ENCODE results near the gene PZP. TPM values are rescaled to one million over a fixed set of nuclear protein-coding genes. Genes with fewer than 3 reads are reported as not detected.

PZP gene
- polyA plus RNA-seq (not detected in 3 replicates), polyA minus RNA-seq (not detected in 3 replicates)
- not detected for polyA plus RNA-seq (2011; ENCODE audit: low read depth)
- 0.01 TPM in 1 of 2 replicates, not detected in the other for polyA plus RNA-seq (2011; cell fraction: cytosol; rRNA removed)
- not detected in 2 replicates for polyA plus RNA-seq (2011; cell fraction: nucleus; rRNA removed)
- polyA plus RNA-seq (2012; ENCODE audit: low replicate concordance), result not detected in 2 replicates
- not detected for polyA minus RNA-seq (2011; cell fraction: cytosol; rRNA and poly(A)+ RNA removed)
- not detected in 2 replicates for polyA minus RNA-seq (2011; cell fraction: nucleus; rRNA and poly(A)+ RNA removed)

GRCh38 chr12:9208229-9208628, at the start of gene PZP:
Gene PZP, minus strand, starts transcription at chr12:9208395. Its CDS starts 54 bp downstream, at chr12:9208341.
- Histone ChIP-seq H3K4me3 (ENCODE audit: control insufficient read depth in 2 of 3, extremely low read depth in 1 of 3, insufficient read depth in 2 of 3, low read depth in 1 of 3, low read length in 3 of 3) (no peak within 1 kb of the TSS), H3K9me1 (ENCODE audit: control insufficient read depth, extremely low read depth, insufficient read depth, low read length) (no peaks in the 10 kb centered on the region), H3K27ac (ENCODE audit: control insufficient read depth, insufficient read depth, low read length) (no peak within 1 kb of the TSS), H4K20me1 (ENCODE audit: control insufficient read depth, extremely low read depth, insufficient read depth, low read length) (no peaks in the 10 kb centered on the region), H3K4me2 (ENCODE audit: control insufficient read depth, extremely low read depth, insufficient read depth, low read depth, low read length) (no peak within 1 kb of the TSS), H3K9ac (ENCODE audit: control insufficient read depth, extremely low read depth, insufficient read depth, low read length) (no peak within 1 kb of the TSS), H3K9me3 (ENCODE audit: control insufficient read depth, low read depth, low read length) (no peaks in the 10 kb centered on the region), H3K4me1 (ENCODE audit: control insufficient read depth, extremely low read depth, insufficient read depth, low read length) (no peaks in the 10 kb centered on the region), H3K79me2 (ENCODE audit: control insufficient read depth, insufficient read depth, low read length) (no peaks in the 10 kb centered on the region), H3K27me3 (ENCODE audit: control insufficient read depth, extremely low read depth, insufficient read depth, low read length) (no peaks in the 10 kb centered on the region), H3K36me3 (ENCODE audit: control insufficient read depth in 2 of 2, extremely low read depth in 1 of 2, insufficient read depth in 2 of 2, low read length in 2 of 2) (no peaks in the 10 kb centered on the region), H2AFZ (ENCODE audit: control insufficient read depth, low read length) (no peak within 1 kb of the TSS)
- dilution Hi-C loops (cut with MboI; ENCODE audit: extremely low pct_ligation_motif_present, low sequenced_read_pairs), result no loop called here
- FAIRE-seq, result no peak
- DNase-seq (ENCODE audit: low read depth, low spot score), result no peak
- TF ChIP-seq EZH2 (IDR thresholded peaks at IDR 0.05; ENCODE audit: low read length) (no peak), CTCF (optimal IDR thresholded peaks at IDR 0.05 in 1 of 3, IDR thresholded peaks at IDR 0.05 in 1 of 3, conservative IDR thresholded peaks at IDR 0.05 in 1 of 3; ENCODE audit: extremely low read depth in 1 of 3, insufficient read depth in 2 of 3, low read length in 3 of 3) (no peak)

- Histone ChIP-seq H3K4me1 (ENCODE audit: control insufficient read depth, extremely low read depth, insufficient read depth, low read length) (no peaks in the 10 kb centered on the region), H3K27me3 (ENCODE audit: control insufficient read depth, extremely low read depth, insufficient read depth, low read length) (peaks cover 3% of the 10 kb centered on the region), H3K9me3 (ENCODE audit: control insufficient read depth, low read depth, low read length) (no peaks in the 10 kb centered on the region), H3K9me1 (ENCODE audit: control insufficient read depth, extremely low read depth, insufficient read depth, low read length) (no peaks in the 10 kb centered on the region), H3K4me2 (ENCODE audit: control insufficient read depth, extremely low read depth, insufficient read depth, low read depth, low read length) (no peak overlapping the region), H3K27ac (ENCODE audit: control insufficient read depth, insufficient read depth, low read length) (no peak overlapping the region), H4K20me1 (ENCODE audit: control insufficient read depth, extremely low read depth, insufficient read depth, low read length) (no peaks in the 10 kb centered on the region), H3K79me2 (ENCODE audit: control insufficient read depth, insufficient read depth, low read length) (no peaks in the 10 kb centered on the region), H2AFZ (ENCODE audit: control insufficient read depth, low read length) (no peak overlapping the region), H3K36me3 (ENCODE audit: control insufficient read depth in 2 of 2, extremely low read depth in 1 of 2, insufficient read depth in 2 of 2, low read length in 2 of 2) (no peaks in the 10 kb centered on the region), H3K4me3 (ENCODE audit: control insufficient read depth in 2 of 3, extremely low read depth in 1 of 3, insufficient read depth in 2 of 3, low read depth in 1 of 3, low read length in 3 of 3) (no peak overlapping the region), H3K9ac (ENCODE audit: control insufficient read depth, extremely low read depth, insufficient read depth, low read length) (no peak overlapping the region)
- DNase-seq (ENCODE audit: low read depth, low spot score), result no peak
- no peak for FAIRE-seq
- TF ChIP-seq CTCF (optimal IDR thresholded peaks at IDR 0.05 in 1 of 3, IDR thresholded peaks at IDR 0.05 in 1 of 3, conservative IDR thresholded peaks at IDR 0.05 in 1 of 3; ENCODE audit: extremely low read depth in 1 of 3, insufficient read depth in 2 of 3, low read length in 3 of 3) (no peak), EZH2 (IDR thresholded peaks at IDR 0.05; ENCODE audit: low read length) (no peak)
- dilution Hi-C loops (cut with MboI; ENCODE audit: extremely low pct_ligation_motif_present, low sequenced_read_pairs), result loop anchor here (25.0 kb wide), 1 partner anchor 95 kb away; no protein-coding TSS in a partner anchor
Measured at GRCh38 chr12:9256758-9257405, 48.7 kb upstream of the PZP start.
